DOHH2 (cell line): ENCODE results near the gene LASP1NB.

Source experiments
- H3F3A ChIP-seq: fragments of 200-600 bp; sonication (generic), shearing (Covaris generic); 2 replicates; pipeline ENCODE4 v1.6.0; 2016; ENCODE audit warnings: antibody characterized with exemption, mild to moderate bottlenecking; ENCODE audit not compliant: control insufficient read depth, insufficient read depth
- H3K27ac ChIP-seq: fragments of 200-600 bp; sonication (generic); 2 replicates; pipeline ENCODE4 v1.5.1; 2014; ENCODE audit warnings: low read depth, mild to moderate bottlenecking, low read length, moderate library complexity
- H3K27me3 ChIP-seq: fragments of 200-600 bp; sonication (generic); 2 replicates; pipeline ENCODE4 v1.6.1; 2014; ENCODE audit warnings: mild to moderate bottlenecking, low read length, mixed read lengths; ENCODE audit not compliant: control insufficient read depth
- H3K36me3 ChIP-seq: fragments of 200-600 bp; sonication (generic); 2 replicates; pipeline ENCODE4 v1.6.1; 2014; ENCODE audit warnings: mild to moderate bottlenecking, low read length, moderate library complexity, mixed read lengths; ENCODE audit not compliant: control insufficient read depth
- H3K4me1 ChIP-seq: fragments of 200-600 bp; sonication (generic); 2 replicates; pipeline ENCODE4 v1.6.1; 2014; ENCODE audit warnings: mild to moderate bottlenecking, low read length, mixed read lengths; ENCODE audit not compliant: control insufficient read depth
- H3K4me2 ChIP-seq: fragments of 200-600 bp; sonication (generic); 2 replicates; pipeline ENCODE4 v1.6.0; 2014; ENCODE audit warnings: mild to moderate bottlenecking, low read length, moderate library complexity
- H3K4me3 ChIP-seq: fragments of 200-600 bp; sonication (generic); 2 replicates; pipeline ENCODE4 v1.5.1; 2014; ENCODE audit warnings: mild to moderate bottlenecking, low read length, mixed read lengths
- H3K79me2 ChIP-seq: fragments of 200-600 bp; sonication (generic); 2 replicates; pipeline ENCODE4 v1.6.1; 2014; ENCODE audit warnings: mild to moderate bottlenecking, low read length, mixed read lengths; ENCODE audit not compliant: control insufficient read depth
- H3K9me2 ChIP-seq: fragments of 200-600 bp; sonication (generic); replicated peaks from 2 replicates; pipeline ENCODE4 v1.6.1; 2014; ENCODE audit warnings: mild to moderate bottlenecking, low read length, mixed read lengths; ENCODE audit not compliant: control insufficient read depth
- H3K9me3 ChIP-seq: fragments of 200-600 bp; sonication (generic); 2 replicates; pipeline ENCODE4 v1.6.1; 2014; ENCODE audit warnings: antibody characterized with exemption, low read length, mixed read lengths; ENCODE audit not compliant: control insufficient read depth, insufficient read depth
- H4K20me1 ChIP-seq: fragments of 200-600 bp; sonication (generic); 2 replicates; pipeline ENCODE4 v1.6.0; 2014; ENCODE audit warnings: low read depth, mild to moderate bottlenecking, antibody characterized with exemption, low read length, moderate library complexity; ENCODE audit not compliant: control insufficient read depth, insufficient read depth
- CTCF ChIP-seq: fragments of 200-600 bp; sonication (generic); IDR thresholded peaks from one replicate; pipeline ENCODE4 v1.5.1; 2014; ENCODE audit warnings: antibody characterized with exemption, mild to moderate bottlenecking, low read depth, low read length; ENCODE audit not compliant: poor library complexity, severe bottlenecking
- EZH2phosphoT487 ChIP-seq: fragments of 200-600 bp; sonication (generic); IDR thresholded peaks from 2 replicates; pipeline ENCODE4 v1.6.1; 2017; ENCODE audit warnings: borderline replicate concordance, mild to moderate bottlenecking, antibody characterized with exemption, low read length, moderate library complexity, mixed read lengths

Gene LASP1NB

GRCh38 chr17:38889745-38890409, 35.5 kb upstream of the LASP1NB start:
- no peak overlapping the region for H3K4me2 ChIP-seq
- H3K4me3 ChIP-seq = no peak overlapping the region
- H3K79me2 ChIP-seq = peaks cover 22% of the 10 kb centered on the region
- TF ChIP-seq EZH2phosphoT487 (no peak), CTCF (no peak)
- no peak overlapping the region for H3K27ac ChIP-seq
- H3K9me3 ChIP-seq = no peaks in the 10 kb centered on the region
- peaks cover 5% of the 10 kb centered on the region; the same call in 1 of the 2 replicates for H3K4me1 ChIP-seq
- no peaks in the 10 kb centered on the region for H3K9me2 ChIP-seq
- H4K20me1 ChIP-seq = no peaks in the 10 kb centered on the region
- H3F3A ChIP-seq = 0 out of 2 replicates have a peak, but pooled peaks cover 2% of the 10 kb centered on the region
- H3K27me3 ChIP-seq = no peaks in the 10 kb centered on the region
- peaks cover 56% of the 10 kb centered on the region for H3K36me3 ChIP-seq

- H3K4me3 ChIP-seq = no peak overlapping the region
- peaks cover 5% of the 10 kb centered on the region; the same call in 1 of the 2 replicates for H3K4me1 ChIP-seq
- H3F3A ChIP-seq = 0 out of 2 replicates have a peak, but pooled peaks cover 2% of the 10 kb centered on the region
- H3K4me2 ChIP-seq = no peak overlapping the region
- H3K27me3 ChIP-seq = no peaks in the 10 kb centered on the region
- H3K79me2 ChIP-seq = peaks cover 18% of the 10 kb centered on the region
- TF ChIP-seq CTCF (no peak), EZH2phosphoT487 (no peak)
- no peaks in the 10 kb centered on the region for H3K9me2 ChIP-seq
- H3K36me3 ChIP-seq = peaks cover 54% of the 10 kb centered on the region
- H3K9me3 ChIP-seq = no peaks in the 10 kb centered on the region
- H3K27ac ChIP-seq = no peak overlapping the region
- H4K20me1 ChIP-seq = no peaks in the 10 kb centered on the region
These were observed 35.0 kb upstream of the LASP1NB start for GRCh38 chr17:38890410-38890746.

- Histone ChIP-seq H3F3A (0 out of 2 replicates have a peak, but pooled peaks cover 2% of the 10 kb centered on the region), H3K27ac (no peak overlapping the region), H3K4me2 (no peak overlapping the region), H3K4me1 (peaks cover 5% of the 10 kb centered on the region; the same call in 1 of the 2 replicates), H3K4me3 (no peak overlapping the region), H3K9me2 (no peaks in the 10 kb centered on the region), H3K27me3 (no peaks in the 10 kb centered on the region), H3K79me2 (peaks cover 8% of the 10 kb centered on the region), H4K20me1 (no peaks in the 10 kb centered on the region), H3K9me3 (no peaks in the 10 kb centered on the region), H3K36me3 (peaks cover 45% of the 10 kb centered on the region)
- TF ChIP-seq CTCF = no peak
- TF ChIP-seq EZH2phosphoT487 = no peak
These were observed 34.0 kb upstream of the LASP1NB start for GRCh38 chr17:38891441-38891840.
